ENCODE data around the gene GSTM2. TPM values are rescaled to one million over a fixed set of nuclear protein-coding genes. Genes with fewer than 3 reads are reported as not detected.

The GSTM2 gene
- total and polyA plus RNA-seq, 2 of the 4 experiments (the other 2 are of a cell fraction): 10.2 to 85.5 TPM

DNA sequence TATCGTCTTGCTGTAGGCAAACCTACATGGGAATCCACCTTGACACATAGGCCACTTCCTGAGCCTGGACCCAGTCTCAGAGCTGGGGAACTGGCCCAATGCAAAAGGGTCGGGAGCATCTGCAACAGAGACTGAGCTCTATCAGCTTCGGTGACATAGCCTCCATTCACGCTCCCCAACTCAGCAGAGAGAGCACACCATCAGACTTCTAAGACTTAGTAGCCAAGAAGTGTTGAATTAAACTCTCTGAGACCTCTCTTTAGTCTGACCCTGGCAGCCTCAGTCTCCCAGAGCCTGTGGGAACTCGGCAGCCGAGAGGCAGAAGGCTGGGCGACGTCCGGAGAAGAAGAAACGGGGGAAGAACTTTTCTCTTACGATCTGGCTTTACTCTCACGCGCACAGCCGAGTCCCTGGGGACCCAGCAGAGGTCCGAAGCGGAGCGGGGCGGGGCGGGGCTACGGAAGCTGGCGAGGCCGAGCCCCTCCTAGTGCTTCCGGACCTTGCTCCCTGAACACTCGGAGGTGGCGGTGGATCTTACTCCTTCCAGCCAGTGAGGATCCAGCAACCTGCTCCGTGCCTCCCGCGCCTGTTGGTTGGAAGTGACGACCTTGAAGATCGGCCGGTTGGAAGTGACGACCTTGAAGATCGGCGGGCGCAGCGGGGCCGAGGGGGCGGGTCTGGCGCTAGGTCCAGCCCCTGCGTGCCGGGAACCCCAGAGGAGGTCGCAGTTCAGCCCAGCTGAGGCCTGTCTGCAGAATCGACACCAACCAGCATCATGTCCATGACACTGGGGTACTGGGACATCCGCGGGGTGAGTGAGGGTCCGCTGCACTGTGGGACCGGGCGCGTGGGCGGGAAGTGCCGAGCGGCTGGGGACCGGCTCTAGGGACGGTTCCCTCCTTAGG lies 12.0 kb upstream of the GSTM2 start, which contains the start of gene GSTM4:
Gene GSTM4 (plus strand): TSS at position 485 of the 905 bp plus-strand sequence. CDS start 291 bp downstream, at position 776.
- peaks cover 11% of the 10 kb centered on the region; the same call in 1 of the 2 replicates for H3K36me3 ChIP-seq (ENCODE audit: control insufficient read depth, insufficient read depth, low read length)
- H3K23ac ChIP-seq (ENCODE audit: low read depth, low read length): peak within 1 kb of the TSS; percentile 97
- H4K5ac ChIP-seq (ENCODE audit: low read depth, low read length): peak within 1 kb of the TSS; percentile 88
- TF ChIP-seq MAZ (IDR thresholded peaks at IDR 0.05; ENCODE audit: borderline replicate concordance, low read depth, low read length): peak; percentile 30; the same call in 1 of the 2 replicates
- TF ChIP-seq CEBPB (IDR thresholded peaks at IDR 0.05; ENCODE audit: low read depth, low read length): no peak
- no peak for TF ChIP-seq SMC3 (IDR thresholded peaks at IDR 0.05; ENCODE audit: low read depth, low read length)
- peak within 1 kb of the TSS; percentile 97 for H2AK9ac ChIP-seq (replicated peaks; ENCODE audit: low read depth, low read length, poor library complexity)
- 1% methylated on average over 33 of the region's 54 CpGs; no CpG with 5 or more reads in 1 of the 2 experiments for WGBS, 2 experiments (ENCODE audit: extremely low coverage in 2 of 2, insufficient read length in 1 of 2)
- H3K27ac ChIP-seq (ENCODE audit: insufficient read depth, low read length): peak within 1 kb of the TSS; percentile 83
- no TSS peak for BruUV-seq (replicated peaks)
- dilution Hi-C loops (cut with HindIII; ENCODE audit: low sequenced_read_pairs, unreplicated experiment) (no loop called here), in situ Hi-C loops (cut with MboI; ENCODE audit: low sequenced_read_pairs) (no loop called here), intact Hi-C loops (cut with micrococcal nuclease) (no loop called here)
- H3K27me3 ChIP-seq (ENCODE audit: control insufficient read depth, insufficient read depth, low read length): 0 out of 2 replicates have a peak, but pooled peaks cover 3% of the 10 kb centered on the region
- H4K91ac ChIP-seq (ENCODE audit: insufficient read depth, low read depth, low read length): peak within 1 kb of the TSS; percentile 97
- peak within 1 kb of the TSS; percentile 89 for H3K56ac ChIP-seq (ENCODE audit: extremely low read depth, insufficient read depth, low read length)
- H2BK120ac ChIP-seq (ENCODE audit: low read depth, low read length): peak within 1 kb of the TSS; percentile 99
- no peaks in the 10 kb centered on the region for H3K9me3 ChIP-seq (ENCODE audit: control insufficient read depth, insufficient read depth, low read length)
- H2BK20ac ChIP-seq (ENCODE audit: low read depth, low read length): peak within 1 kb of the TSS; percentile 88
- H3K4me1 ChIP-seq (ENCODE audit: control insufficient read depth, insufficient read depth, low read length): no peaks in the 10 kb centered on the region; the same call in 1 of the 2 replicates
- H4K20me1 ChIP-seq (ENCODE audit: insufficient read depth, low read length): no peaks in the 10 kb centered on the region
- H3K18ac ChIP-seq (ENCODE audit: low read depth, low read length): peak within 1 kb of the TSS; percentile 91
- H3K4me2 ChIP-seq (ENCODE audit: low read depth, low read length): peak within 1 kb of the TSS; percentile 92
- H2AK5ac ChIP-seq (ENCODE audit: low read depth, low read length): peak within 1 kb of the TSS; percentile 87
- H3K14ac ChIP-seq (replicated peaks; ENCODE audit: low read depth, low read length): peak within 1 kb of the TSS; percentile 98
- H3K4ac ChIP-seq (ENCODE audit: low read depth, low read length): peak within 1 kb of the TSS; percentile 99
- peak within 1 kb of the TSS; percentile 100 for H2AFZ ChIP-seq (replicated peaks; ENCODE audit: low read length, poor library complexity)
- peak; percentile 61 for DNase-seq
- ChIA-PET POLR2A (ENCODE audit: unreplicated experiment) (interaction anchor here (0.5 kb wide), 1 partner anchor 39 kb away, joined by 3 read pairs; no protein-coding TSS in a partner anchor), CTCF (interaction anchor here (0.6 to 0.8 kb wide), 2 partner anchors 12 to 329 kb away, joined by 3 read pairs; partner anchors contain the start of gene AHCYL1)
- peak within 1 kb of the TSS; percentile 73 for H2BK5ac ChIP-seq (ENCODE audit: low read depth, low read length, poor library complexity, severe bottlenecking)
- peaks cover 9% of the 10 kb centered on the region for H3K9me1 ChIP-seq (ENCODE audit: insufficient read depth, low read length)
- H3K9ac ChIP-seq (ENCODE audit: low read depth, low read length): peak within 1 kb of the TSS; percentile 91
- H4K8ac ChIP-seq (ENCODE audit: low read depth in 2 of 2, low read length in 2 of 2): peak within 1 kb of the TSS; percentile 88 to 99
- H3K79me1 ChIP-seq (ENCODE audit: low read depth in 1 of 2, low read length in 2 of 2): peaks cover 0 to 10% of the 10 kb centered on the region in 2 experiments; a peak in 3 of 4 replicates
- peak within 1 kb of the TSS; percentile 97; the same call in 2 of the 3 replicates for H2BK15ac ChIP-seq (ENCODE audit: low read depth, low read length)
- H3K4me3 ChIP-seq (ENCODE audit: insufficient read depth, low read depth, low read length): peak within 1 kb of the TSS; percentile 87
- ATAC-seq (ENCODE audit: low read depth): peak; percentile 99
